Activated CD8-positive, alpha-beta memory T cell treated with anti-CD3 and anti-CD28 coated beads for 24 hours (primary cell): ENCODE data around the gene TRHDE.
"Not testable (repeated sequence)": the region's sequence is repeated elsewhere in the genome, so short reads cannot be mapped to it uniquely, and the experiment has no call there.

Experiments
- DNase-seq: peaks from one replicate; pipeline ENCODE4 v3.0.0-alpha.2; 2020

Gene TRHDE

DNA sequence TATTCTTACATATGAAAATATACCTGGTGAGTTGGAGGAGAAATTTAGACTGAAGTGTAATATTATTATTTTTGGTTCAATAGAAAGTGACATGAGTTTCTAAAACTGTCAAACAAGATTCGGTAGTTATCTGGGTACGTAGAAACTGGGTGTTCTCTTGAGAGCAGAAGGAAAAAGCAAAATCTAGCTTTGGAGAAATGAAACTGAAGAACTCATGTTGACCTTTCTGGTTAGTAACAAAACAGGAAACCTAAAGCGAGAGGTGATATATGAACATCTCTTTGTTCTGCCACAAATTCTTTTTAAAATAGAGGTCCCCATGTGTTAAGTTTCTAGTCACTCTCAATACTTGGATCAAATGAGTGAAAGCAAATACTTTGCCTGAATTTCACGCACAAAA is 401.7 kb downstream of the TRHDE start:
- DNase-seq: no peak

DNA sequence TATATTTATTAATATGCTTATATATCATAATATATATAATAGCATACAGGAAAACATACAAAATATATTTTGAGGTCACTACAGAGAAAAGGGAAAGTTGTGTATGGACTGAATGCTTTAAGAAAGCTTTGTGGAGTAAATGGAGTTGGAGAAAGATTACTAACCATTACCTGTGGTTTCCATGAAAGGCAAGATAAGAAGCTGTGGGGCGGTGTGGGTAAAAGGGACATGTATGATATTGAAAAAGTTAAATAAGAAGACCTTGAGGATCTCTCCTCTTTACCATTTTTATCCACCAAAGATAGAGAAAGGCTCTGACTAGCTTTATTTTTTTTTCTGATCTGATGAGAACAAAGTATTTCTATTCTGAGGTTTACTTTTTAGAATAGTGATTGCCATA is 404.4 kb downstream of the TRHDE start:
- DNase-seq: no peak

DNA sequence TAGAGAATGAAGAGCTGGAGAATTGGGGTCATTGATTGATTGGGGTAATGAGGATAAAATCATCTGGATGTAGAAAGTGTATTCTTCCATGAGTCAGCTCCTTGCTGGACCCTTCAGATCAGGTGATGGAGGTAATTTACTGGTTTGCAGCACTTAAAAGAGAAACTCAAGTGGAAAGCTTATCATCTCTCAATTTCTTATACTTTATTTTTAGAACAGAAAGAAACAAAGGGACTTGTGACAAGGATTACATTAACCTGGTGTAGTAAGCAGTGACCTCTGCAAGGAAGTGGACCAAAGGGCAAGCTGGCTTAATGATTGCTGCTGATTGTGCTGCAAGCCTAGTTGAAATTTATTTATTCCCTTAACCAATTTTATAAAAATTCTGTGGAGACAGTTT is 405.0 kb downstream of the TRHDE start:
- DNase-seq: no peak

DNA sequence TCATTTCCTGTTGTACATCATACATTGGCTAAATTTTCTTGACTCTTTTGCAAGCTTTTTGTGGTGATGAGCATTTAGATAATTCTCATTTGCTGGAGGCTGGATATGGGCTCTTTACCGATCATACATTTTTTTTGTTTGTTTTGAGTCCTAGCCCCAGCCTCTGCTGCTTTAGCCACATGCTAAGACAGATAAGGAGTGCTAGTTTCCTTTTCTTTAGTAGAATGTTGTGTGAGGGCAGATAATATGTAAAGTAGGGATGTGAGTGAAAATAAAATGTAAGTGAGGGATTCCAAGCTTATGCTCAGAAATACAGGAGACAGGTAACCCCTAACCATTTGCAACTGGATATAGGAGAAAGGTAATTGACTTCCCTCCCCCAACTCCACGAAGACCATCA is 405.7 kb downstream of the TRHDE start:
- DNase-seq: no peak

DNA sequence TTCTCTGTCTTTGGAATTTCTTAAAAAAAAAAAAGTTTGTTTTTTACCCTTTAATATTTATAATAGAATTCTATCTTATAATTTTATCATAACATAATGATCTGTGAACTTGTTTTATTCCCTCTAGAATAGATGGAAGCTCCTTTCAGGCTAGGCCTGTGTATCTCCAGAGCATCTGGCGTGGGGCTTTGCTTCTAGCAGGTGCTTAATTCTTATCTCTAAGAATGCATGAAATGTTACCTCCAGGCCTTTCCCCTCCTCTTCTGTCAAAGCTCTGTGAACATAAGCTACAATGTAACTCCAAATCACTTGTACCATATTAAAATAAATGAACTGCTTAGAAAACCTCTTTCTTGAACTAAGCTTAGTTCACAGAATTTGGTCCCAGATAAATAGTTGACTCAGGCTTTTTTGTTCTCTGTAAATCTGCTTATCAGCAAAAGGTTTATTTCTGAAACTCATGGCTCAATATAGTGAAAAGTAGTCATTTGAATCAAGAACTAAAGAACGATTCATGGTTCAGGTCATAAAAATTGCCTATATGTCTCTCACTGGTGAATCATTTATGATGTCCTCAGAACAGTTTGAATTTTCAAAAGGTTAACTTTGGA is 407.1 kb downstream of the TRHDE start:
- DNase-seq: no peak

DNA sequence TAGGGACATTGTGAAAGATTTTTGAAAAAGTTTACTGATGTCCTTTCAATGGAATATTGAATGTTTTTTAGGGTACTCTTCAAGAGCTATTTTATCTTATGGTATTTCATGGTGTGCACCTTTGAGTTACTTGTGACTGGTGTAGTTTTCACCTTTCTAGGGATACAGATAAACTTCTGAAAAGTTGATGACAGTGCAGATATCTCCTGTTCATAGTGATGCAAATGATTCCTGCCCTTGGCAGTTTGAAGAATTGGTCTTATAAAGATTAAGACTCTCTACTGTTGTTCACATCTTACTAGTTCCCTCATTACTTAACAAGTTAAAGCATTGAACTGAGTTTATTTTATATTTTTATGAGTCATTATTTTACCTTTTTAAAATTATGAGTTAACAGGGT is 408.9 kb downstream of the TRHDE start:
- no peak for DNase-seq

DNA sequence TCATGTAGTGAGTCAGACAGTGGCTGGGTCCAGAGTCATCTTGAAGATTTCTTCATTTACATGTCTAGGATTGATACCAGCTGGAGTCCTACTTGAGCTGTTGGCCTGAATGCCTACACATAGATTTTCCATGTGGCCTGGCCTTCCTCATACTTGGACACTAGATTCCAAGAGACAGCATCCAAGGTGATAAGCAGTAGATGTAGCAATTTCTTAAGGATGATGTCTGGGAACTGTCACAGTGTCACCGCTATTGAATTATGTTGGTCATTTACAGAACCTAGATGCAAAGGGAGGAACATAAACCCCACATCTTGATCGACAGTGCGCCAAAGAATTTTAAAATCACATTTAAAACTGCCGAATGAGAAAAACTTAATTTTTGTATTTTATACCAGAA is 412.3 kb downstream of the TRHDE start:
- no peak for DNase-seq

DNA sequence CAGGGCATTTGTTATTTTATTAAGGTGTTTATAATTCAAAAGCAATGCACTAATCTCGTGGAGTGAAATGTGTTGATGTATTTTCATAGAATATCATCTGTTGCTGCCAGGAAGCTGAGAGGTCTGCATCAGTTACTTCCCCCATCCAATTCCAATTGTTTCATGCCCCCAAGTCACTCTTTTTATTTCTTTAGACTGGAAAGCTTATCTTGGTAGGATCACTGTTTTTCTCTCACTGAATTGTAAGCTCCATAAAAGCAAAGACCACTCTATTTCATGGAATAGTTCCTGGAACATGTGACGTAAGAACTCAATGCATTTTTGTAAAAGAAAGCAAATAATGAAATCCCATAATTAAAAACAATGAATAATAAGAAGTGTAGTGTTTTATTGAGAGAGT is 420.2 kb downstream of the TRHDE start:
- DNase-seq: no peak

DNA sequence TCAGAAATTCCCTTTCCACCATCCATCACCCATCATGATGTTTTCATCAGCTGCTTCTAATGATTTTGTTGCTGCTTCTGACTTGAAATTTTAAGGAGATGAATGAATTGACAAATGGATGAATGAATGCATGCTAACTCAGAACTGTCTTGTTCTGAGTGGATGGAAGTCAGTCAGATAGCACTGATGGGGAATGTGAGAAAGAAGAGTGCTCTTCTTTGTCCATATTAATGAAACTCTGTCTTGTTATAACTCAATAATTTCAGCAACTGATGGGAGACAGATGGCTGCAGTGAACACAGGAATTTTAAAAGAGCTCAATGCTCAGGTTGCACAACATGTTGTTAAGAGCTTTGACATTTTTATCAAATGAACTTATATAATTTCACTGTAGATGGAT is 422.0 kb downstream of the TRHDE start:
- DNase-seq: no peak

DNA sequence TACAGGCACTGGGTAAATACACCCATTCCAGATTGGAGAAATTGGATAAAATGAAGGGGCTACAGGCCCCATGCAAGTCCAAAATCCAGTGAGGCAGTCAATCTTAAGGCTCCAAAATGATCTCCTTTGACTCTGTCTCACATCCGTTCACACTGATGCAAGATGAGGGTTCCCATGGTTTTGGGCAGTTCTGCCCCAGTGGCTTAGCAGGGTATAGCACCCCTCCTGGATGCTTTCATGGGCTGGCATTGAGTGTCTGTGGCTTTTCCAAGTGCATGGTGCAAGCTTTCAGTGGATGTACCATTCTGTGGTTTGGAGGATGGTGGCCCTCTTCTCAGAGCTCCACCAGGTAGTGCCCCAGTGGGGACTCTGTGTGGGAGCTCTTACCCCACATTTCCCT is 427.2 kb downstream of the TRHDE start:
- DNase-seq: no peak

DNA sequence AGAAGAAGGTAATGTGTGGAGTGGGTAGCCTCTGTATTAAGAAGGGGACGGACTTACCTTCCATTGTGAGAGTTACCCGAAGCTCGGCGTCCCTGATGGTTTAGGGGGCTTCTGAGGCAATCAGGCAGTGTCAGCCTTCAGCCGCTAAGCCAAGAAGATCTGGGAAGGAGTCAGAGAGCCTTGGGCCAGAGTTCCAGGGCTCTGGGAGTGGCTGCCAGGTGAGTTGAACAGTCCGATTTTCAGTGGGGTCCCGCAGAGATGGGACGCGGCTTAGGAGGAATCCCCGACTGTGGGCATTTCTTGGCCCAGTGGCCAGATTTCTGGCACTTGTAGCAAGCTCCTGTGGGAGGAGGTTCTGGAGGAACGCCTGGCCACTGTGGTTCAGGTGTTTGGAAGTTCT is 439.9 kb downstream of the TRHDE start:
- not testable (repeated sequence) for DNase-seq

DNA sequence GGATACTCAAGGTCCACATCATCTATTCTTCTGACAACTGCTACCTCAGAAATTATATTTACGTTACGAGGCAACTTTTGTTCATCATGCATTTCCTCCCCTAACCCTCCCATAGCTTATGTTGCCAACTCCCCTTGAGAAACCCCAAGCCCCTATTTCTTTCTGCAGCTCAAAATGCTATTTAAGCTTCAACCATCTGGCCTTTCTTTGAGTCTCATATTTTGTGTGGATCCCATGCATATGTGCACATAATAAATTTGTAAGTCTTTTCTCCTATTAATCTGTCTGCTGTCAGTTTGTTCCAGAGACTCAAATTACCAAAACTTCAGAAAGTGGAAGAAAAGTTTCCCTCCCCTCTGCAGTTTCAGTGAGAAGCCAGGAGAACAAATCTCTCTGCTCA is 444.1 kb downstream of the TRHDE start:
- DNase-seq: no peak

DNA sequence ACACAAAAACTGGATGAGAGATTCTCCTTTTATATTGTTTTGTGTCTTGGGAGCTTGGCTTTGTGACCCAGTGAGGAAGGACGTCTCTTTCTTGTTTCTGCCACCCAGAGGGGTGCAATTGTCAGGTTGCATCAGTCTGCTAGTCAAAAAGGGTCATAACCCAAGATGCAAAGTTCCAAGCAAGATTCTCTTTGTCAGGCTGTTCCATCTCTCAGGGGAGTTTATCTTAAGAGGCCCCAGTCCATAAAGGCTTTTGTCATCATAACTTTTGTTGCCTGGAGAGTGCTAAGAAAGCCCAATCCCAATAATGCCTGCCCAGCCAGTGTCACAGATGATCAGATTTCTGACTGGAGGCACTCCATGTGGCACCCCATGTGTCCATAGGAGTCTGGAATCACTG is 444.9 kb downstream of the TRHDE start:
- no peak for DNase-seq
